ENCODE results near the gene SDK1. TPM values are rescaled to one million over a fixed set of nuclear protein-coding genes. Genes with fewer than 3 reads are reported as not detected.

Gene SDK1
- total and polyA plus RNA-seq, 2 of the 8 experiments (the other 6 are each of a cell fraction or from before 2014, with no cell fraction given), result 3.3 to 7.2 TPM

- TF ChIP-seq ATF2 (IDR thresholded peaks at IDR 0.05; ENCODE audit: low read length) (no peak), POLR2A (IDR thresholded peaks at IDR 0.05; ENCODE audit: control extremely low read depth in 1 of 2, low read depth in 2 of 2, low read length in 2 of 2) (no peak), PHF8 (conservative IDR thresholded peaks at IDR 0.05; ENCODE audit: low read depth, low read length) (no peak), SP4 (IDR thresholded peaks at IDR 0.05; ENCODE audit: low read length) (no peak), CTCF (IDR thresholded peaks at IDR 0.05; ENCODE audit: control extremely low read depth in 1 of 3, insufficient read depth in 1 of 3, low read depth in 1 of 3, low read length in 3 of 3) (no peak)
Observed at GRCh38 chr7:3725155-3726059, 424.4 kb downstream of the SDK1 start (continued).
